GM21515 (cell line): Measurements from ENCODE around the gene LGSN.
"Not testable (repeated sequence)": the region's sequence is repeated elsewhere in the genome, so short reads cannot be mapped to it uniquely, and the experiment has no call there.

Experiments
- ATAC-seq: cut with Tn5 transposase; IDR thresholded peaks from one replicate; pipeline ENCODE4 v1.9.1; 2021; ENCODE audit not compliant: unreplicated experiment

The LGSN gene

DNA sequence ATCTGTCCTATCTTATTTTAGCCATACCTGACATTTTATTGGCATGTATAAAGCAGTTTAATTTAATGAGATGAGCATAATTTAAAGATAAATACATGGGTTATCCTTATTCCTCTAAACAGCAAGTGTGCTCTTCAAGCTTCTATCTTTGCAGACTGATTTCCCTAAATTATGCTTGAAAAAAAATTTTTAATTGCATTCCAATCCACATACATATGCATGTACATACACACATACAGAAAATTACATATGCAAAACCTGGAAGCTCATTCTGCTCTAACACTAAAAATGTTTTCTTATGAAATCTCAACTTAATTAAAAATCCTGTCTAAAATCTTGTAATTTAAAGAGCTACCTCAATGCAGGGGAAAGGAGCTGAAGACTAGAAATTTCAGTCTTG lies 73.2 kb downstream of the LGSN start:
- no peak for ATAC-seq

DNA sequence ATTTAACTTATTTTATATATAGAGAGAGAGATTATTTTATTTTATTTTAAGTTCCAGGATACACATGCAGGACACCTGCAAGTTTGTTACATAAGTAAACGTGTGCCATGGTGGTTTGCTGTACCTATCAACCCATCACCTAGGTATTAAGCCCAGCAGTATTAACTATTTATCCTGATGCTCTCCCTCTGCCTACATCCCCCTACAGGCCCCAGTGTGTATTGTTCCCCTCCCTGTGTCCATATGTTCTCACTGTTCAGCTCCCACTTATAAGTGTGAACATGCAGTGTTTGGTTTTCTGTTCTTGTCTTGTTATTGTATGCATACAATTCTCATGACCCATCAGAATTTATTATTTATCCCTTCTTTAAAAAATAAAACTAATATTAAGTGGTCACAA lies 73.9 kb downstream of the LGSN start:
- no peak for ATAC-seq

DNA sequence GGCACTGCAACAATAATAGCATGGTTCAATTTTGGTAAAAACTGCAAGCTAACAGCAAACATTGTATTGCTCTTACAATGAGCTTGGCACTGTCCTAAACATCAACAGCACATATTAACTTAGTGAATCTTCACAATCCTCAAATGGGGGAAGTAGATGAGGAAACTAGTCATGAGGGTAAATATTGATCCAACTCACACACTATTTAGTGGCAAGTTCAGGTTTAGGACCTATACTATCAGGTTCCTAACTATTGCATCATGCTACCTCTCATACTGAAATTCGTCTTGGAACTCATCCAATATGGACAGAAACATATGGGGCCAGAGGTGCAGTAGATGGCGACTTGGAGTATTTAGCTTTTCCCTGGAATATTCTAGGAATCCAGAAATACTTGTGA lies 74.4 kb downstream of the LGSN start:
- no peak for ATAC-seq

DNA sequence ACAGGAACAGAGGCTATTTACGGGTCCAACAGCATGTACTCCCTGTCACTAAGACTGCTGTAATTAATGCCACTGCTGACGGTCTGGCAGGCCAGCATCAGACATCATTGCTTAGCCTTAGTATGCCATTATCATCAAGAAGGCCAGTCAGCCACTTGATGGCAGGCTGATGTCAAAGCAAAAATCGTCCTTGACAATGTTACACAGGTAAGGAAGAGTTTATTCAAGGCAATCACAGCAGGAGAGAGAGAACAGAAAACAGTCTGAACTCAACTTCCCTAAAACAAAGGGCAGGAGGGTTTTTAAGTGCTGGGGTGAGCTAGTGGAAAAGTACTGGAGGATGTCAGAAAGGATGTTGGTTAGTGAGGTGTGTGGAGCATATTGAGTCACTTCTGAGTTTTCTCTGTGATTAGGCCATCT lies 83.4 kb downstream of the LGSN start:
- no peak for ATAC-seq

DNA sequence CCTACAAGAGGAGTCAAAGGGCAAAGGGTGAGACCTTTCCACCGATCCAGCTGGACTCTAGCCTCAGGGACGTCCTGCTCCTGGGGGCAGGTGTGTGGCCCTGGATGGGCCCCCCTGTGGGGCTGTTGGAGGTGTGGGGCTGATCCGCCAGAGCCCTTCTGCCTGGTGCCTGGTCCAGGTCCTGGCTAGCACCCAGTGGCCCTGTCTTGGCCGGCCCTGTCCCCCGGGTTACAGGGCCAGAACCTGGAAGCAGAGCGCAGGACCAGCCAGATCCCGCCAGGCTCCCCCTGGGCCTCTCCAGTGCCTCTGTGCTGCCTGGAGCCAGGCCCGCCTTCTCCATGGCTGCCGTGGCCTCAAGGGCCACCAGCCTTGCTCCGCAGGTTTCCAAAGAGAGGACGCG lies 89.3 kb downstream of the LGSN start:
- not testable (repeated sequence) for ATAC-seq

DNA sequence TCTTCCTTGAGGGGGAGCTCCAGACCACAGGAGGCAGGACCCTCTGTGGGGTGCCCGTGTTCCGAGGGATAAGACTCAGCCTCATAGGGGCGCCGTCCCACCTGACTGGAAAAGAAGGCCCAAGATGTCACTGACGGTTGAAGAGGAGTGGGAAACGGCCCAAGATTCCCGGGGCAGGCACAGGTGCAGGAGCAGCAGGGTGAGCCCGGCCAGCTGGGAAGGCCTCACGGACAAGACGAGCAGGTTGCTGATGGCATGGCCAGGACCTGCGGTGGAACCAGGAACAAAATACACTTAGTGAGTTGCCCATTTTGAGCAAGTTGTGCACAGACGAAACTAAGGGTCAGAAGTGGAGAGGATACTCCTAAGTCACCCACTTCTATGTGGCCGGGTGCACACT lies 89.8 kb downstream of the LGSN start:
- not testable (repeated sequence) for ATAC-seq

DNA sequence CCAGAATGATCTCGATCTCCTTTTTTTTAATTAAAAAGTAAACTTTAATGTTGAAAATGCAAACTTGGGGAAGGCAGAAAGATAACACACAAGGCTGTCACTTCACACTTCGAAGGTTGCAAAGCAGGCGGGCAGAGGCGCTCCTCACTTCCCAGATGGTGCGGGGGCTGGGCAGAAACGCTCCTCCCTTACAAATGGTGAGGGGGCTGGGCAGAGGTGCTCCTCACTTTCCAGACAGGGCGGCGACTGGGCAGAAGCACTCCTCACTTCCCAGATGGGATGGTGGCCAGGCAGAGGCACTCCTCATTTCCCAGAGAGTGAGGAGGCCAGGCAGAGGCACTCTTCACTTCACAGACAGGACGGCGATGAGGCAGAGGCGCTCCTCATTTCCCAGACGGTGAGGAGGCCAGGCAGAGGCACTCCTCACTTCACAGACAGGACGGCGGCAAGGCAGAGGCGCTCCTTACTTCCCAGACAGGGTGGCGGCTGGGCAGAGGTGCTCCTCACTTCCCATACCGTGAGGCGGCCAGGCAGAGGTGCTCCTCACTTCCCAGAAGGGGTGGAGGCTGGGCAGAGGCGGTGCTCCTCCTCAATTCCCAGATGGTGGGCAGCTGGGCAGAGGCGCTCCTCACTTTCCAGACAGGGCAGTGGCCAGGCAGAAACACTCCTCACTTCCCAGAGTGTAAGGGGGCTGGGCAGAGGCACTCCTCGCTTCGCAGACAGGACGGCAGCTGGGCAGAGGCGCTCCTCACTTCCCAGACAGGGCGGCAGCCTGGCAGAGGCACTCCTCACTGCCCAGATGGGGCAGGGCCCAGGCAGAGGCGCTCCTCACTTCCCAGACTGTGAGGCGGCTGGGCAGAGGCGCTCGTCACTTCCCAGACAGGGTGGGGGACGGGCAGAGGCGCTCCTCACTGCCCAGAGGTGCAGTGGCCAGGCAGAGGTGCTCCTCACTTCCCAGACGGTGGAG lies 91.6 kb downstream of the LGSN start:
- ATAC-seq, result not testable (repeated sequence)

DNA sequence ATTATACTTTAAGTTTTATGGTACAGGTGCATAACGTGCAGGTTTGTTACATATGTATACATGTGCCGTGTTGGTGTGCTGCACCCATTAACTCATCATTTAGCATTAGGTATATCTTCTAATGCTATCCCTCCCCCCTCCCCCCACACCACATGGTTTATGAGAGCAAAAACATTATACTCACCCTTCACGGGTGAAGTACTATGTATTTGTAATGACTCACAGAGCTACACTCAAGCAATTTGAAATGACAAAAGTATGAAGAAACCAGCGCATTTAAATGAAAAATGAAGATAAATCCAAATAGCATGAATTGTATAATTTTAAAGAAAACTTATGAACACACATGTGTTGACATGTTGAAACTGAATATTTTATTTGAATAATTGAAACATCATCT lies 93.8 kb downstream of the LGSN start:
- ATAC-seq, result not testable (repeated sequence)
